DOHH2 (cell line): ENCODE data around the gene TMEM154.

Experiments
- H3F3A ChIP-seq: fragments of 200-600 bp; sonication (generic), shearing (Covaris generic); 2 replicates; pipeline ENCODE4 v1.6.0; 2016; ENCODE audit warnings: antibody characterized with exemption, mild to moderate bottlenecking; ENCODE audit not compliant: control insufficient read depth, insufficient read depth
- H3K27ac ChIP-seq: fragments of 200-600 bp; sonication (generic); 2 replicates; pipeline ENCODE4 v1.5.1; 2014; ENCODE audit warnings: low read depth, mild to moderate bottlenecking, low read length, moderate library complexity
- H3K27me3 ChIP-seq: fragments of 200-600 bp; sonication (generic); 2 replicates; pipeline ENCODE4 v1.6.1; 2014; ENCODE audit warnings: mild to moderate bottlenecking, low read length, mixed read lengths; ENCODE audit not compliant: control insufficient read depth
- H3K36me3 ChIP-seq: fragments of 200-600 bp; sonication (generic); 2 replicates; pipeline ENCODE4 v1.6.1; 2014; ENCODE audit warnings: mild to moderate bottlenecking, low read length, moderate library complexity, mixed read lengths; ENCODE audit not compliant: control insufficient read depth
- H3K4me1 ChIP-seq: fragments of 200-600 bp; sonication (generic); 2 replicates; pipeline ENCODE4 v1.6.1; 2014; ENCODE audit warnings: mild to moderate bottlenecking, low read length, mixed read lengths; ENCODE audit not compliant: control insufficient read depth
- H3K4me2 ChIP-seq: fragments of 200-600 bp; sonication (generic); 2 replicates; pipeline ENCODE4 v1.6.0; 2014; ENCODE audit warnings: mild to moderate bottlenecking, low read length, moderate library complexity
- H3K4me3 ChIP-seq: fragments of 200-600 bp; sonication (generic); 2 replicates; pipeline ENCODE4 v1.5.1; 2014; ENCODE audit warnings: mild to moderate bottlenecking, low read length, mixed read lengths
- H3K79me2 ChIP-seq: fragments of 200-600 bp; sonication (generic); 2 replicates; pipeline ENCODE4 v1.6.1; 2014; ENCODE audit warnings: mild to moderate bottlenecking, low read length, mixed read lengths; ENCODE audit not compliant: control insufficient read depth
- H3K9me2 ChIP-seq: fragments of 200-600 bp; sonication (generic); replicated peaks from 2 replicates; pipeline ENCODE4 v1.6.1; 2014; ENCODE audit warnings: mild to moderate bottlenecking, low read length, mixed read lengths; ENCODE audit not compliant: control insufficient read depth
- H3K9me3 ChIP-seq: fragments of 200-600 bp; sonication (generic); 2 replicates; pipeline ENCODE4 v1.6.1; 2014; ENCODE audit warnings: antibody characterized with exemption, low read length, mixed read lengths; ENCODE audit not compliant: control insufficient read depth, insufficient read depth
- H4K20me1 ChIP-seq: fragments of 200-600 bp; sonication (generic); 2 replicates; pipeline ENCODE4 v1.6.0; 2014; ENCODE audit warnings: low read depth, mild to moderate bottlenecking, antibody characterized with exemption, low read length, moderate library complexity; ENCODE audit not compliant: control insufficient read depth, insufficient read depth
- CTCF ChIP-seq: fragments of 200-600 bp; sonication (generic); IDR thresholded peaks from one replicate; pipeline ENCODE4 v1.5.1; 2014; ENCODE audit warnings: antibody characterized with exemption, mild to moderate bottlenecking, low read depth, low read length; ENCODE audit not compliant: poor library complexity, severe bottlenecking
- EZH2phosphoT487 ChIP-seq: fragments of 200-600 bp; sonication (generic); IDR thresholded peaks from 2 replicates; pipeline ENCODE4 v1.6.1; 2017; ENCODE audit warnings: borderline replicate concordance, mild to moderate bottlenecking, antibody characterized with exemption, low read length, moderate library complexity, mixed read lengths

The TMEM154 gene

GRCh38 chr4:152571296-152571695, 108.5 kb downstream of the TMEM154 start:
- Histone ChIP-seq H3K9me3 (no peaks in the 10 kb centered on the region), H3K4me3 (no peak overlapping the region), H3K79me2 (no peaks in the 10 kb centered on the region), H3K27me3 (no peaks in the 10 kb centered on the region), H3K4me2 (no peak overlapping the region), H3K4me1 (peaks cover 3% of the 10 kb centered on the region; the same call in 1 of the 2 replicates), H3K9me2 (no peaks in the 10 kb centered on the region), H3F3A (no peaks in the 10 kb centered on the region), H3K36me3 (no peaks in the 10 kb centered on the region), H4K20me1 (no peaks in the 10 kb centered on the region), H3K27ac (no peak overlapping the region)
- TF ChIP-seq CTCF (no peak), EZH2phosphoT487 (no peak)
